Effector memory CD8-positive, alpha-beta T cell (primary cell): ENCODE measurements around the gene ZFAND3.

Experiments
- ATAC-seq: fragments of 150-1000 bp; cut with Tn5 transposase; replicated peaks from 2 replicates; pipeline ENCODE4 v1.10.0; 2021; ENCODE audit warnings: mild to moderate bottlenecking, moderate library complexity
- DNase-seq, 3 experiments: peaks; one replicate each; pipeline ENCODE4 v3.0.0; 2021
- H3K27ac Mint-ChIP-seq, 2 donors: one replicate each; pipeline ENCODE4 v1.8.0; 2022; ENCODE audit warnings: mild to moderate bottlenecking in 2 of 2, mixed read lengths in 2 of 2, moderate library complexity in 2 of 2
- H3K27me3 Mint-ChIP-seq, 2 donors: one replicate each; pipeline ENCODE4 v1.8.0; 2022; ENCODE audit warnings: mixed read lengths in 2 of 2
- H3K36me3 Mint-ChIP-seq: one replicate; pipeline ENCODE4 v1.8.0; 2022; ENCODE audit warnings: mild to moderate bottlenecking, moderate library complexity, mixed read lengths; ENCODE audit not compliant: insufficient read depth
- H3K4me1 Mint-ChIP-seq, 2 donors: one replicate each; pipeline ENCODE4 v1.8.0; 2022; ENCODE audit warnings: low read depth in 2 of 2, mixed read lengths in 2 of 2
- H3K4me3 Mint-ChIP-seq, 2 donors: one replicate each; pipeline ENCODE4 v1.8.0; 2022; ENCODE audit warnings: mild to moderate bottlenecking in 2 of 2, mixed read lengths in 2 of 2, moderate library complexity in 2 of 2
- H3K9me3 Mint-ChIP-seq, 2 donors: one replicate each; pipeline ENCODE4 v1.8.0; 2022; ENCODE audit warnings: mixed read lengths in 2 of 2

Gene ZFAND3

GRCh38 chr6:37979392-37980221 lies 160.1 kb downstream of the ZFAND3 start:
- Mint-ChIP-seq H3K9me3 (no peaks in the 10 kb centered on the region), H3K36me3 (no peaks in the 10 kb centered on the region), H3K27ac (peak overlapping the region in 1 of 2 donors; percentile 62), H3K4me1 (peaks cover 36 to 66% of the 10 kb centered on the region in 2 donors), H3K4me3 (no peak overlapping the region), H3K27me3 (no peaks in the 10 kb centered on the region)
- DNase-seq (no peak), ATAC-seq (no peak)

GRCh38 chr6:37980222-37980595 lies 160.7 kb downstream of the ZFAND3 start:
- Mint-ChIP-seq H3K9me3 (no peaks in the 10 kb centered on the region), H3K27me3 (no peaks in the 10 kb centered on the region), H3K36me3 (no peaks in the 10 kb centered on the region), H3K27ac (peak overlapping the region in 1 of 2 donors; percentile 62), H3K4me1 (peaks cover 36 to 70% of the 10 kb centered on the region in 2 donors), H3K4me3 (no peak overlapping the region)
- no peak for DNase-seq
- no peak for ATAC-seq

- Mint-ChIP-seq H3K4me3 (no peak overlapping the region), H3K9me3 (no peaks in the 10 kb centered on the region), H3K27ac (no peak overlapping the region), H3K4me1 (peaks cover 42 to 75% of the 10 kb centered on the region in 2 donors), H3K36me3 (peaks cover 3% of the 10 kb centered on the region), H3K27me3 (no peaks in the 10 kb centered on the region)
- ATAC-seq (no peak), DNase-seq (no peak)
Measured at GRCh38 chr6:37981626-37982025, 162.1 kb downstream of the ZFAND3 start.

DNA sequence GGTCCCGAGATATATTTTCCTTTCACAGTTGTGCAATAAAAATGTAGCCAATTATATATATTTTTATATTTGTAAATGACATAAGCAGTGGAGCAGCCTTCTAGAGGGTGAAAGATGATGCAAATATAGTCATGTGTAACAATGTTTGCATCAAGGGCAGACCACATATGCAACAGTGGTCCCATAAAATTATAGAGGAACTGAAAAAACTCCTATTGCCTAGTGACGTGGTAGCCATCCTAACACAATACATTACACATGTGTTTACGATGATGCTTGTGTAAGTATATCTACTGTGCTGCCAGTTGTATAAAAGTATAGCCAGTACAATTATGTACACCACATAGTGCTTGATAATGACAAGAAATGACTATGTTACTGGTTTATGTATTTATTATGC lies 162.8 kb downstream of the ZFAND3 start:
- Mint-ChIP-seq H3K4me1 (peaks cover 44 to 78% of the 10 kb centered on the region in 2 donors), H3K9me3 (no peaks in the 10 kb centered on the region), H3K4me3 (no peak overlapping the region), H3K36me3 (peaks cover 3% of the 10 kb centered on the region), H3K27ac (no peak overlapping the region), H3K27me3 (no peaks in the 10 kb centered on the region)
- ATAC-seq (no peak), DNase-seq (no peak)

DNA sequence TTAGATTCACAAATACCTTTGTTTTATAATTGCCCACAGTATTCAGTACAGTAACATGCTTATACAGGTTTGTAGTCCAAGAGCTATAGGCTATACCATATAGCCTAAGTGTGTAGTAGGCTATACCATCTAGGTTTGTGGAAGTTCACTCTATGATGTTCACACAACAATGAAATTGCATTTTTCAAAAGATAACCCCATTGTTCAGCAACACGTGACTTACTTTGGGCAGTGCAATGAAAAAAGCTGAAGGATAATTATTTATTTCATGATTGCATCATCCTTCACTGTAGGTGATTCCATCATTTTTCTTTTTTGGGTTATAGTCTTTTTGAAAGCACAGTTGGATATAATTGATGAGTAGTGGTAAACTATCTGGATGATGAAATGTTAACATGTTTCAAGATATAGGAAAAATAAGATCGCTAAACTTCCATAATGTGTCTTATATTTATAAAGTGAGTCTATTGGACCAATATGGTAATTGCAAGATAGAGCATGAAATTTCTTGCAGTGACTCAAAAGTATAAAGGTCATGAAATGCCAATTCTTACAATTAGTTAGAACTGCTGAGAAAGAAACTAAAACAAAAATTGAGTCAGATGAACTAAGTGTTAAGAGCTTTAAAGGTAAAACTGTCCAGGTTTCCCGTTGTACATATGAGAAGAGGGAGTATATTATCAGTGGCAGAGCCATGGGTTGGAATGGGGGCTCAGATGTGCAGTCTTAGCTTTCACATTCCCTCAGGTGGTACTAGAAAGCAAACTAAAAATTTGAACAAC lies 164.4 kb downstream of the ZFAND3 start:
- Mint-ChIP-seq H3K9me3 (no peaks in the 10 kb centered on the region), H3K4me1 (peaks cover 39 to 77% of the 10 kb centered on the region in 2 donors), H3K27me3 (no peaks in the 10 kb centered on the region), H3K4me3 (no peak overlapping the region), H3K36me3 (peaks cover 3% of the 10 kb centered on the region), H3K27ac (peak overlapping the region in 1 of 2 donors; percentile 66)
- no peak for DNase-seq
- ATAC-seq: no peak

DNA sequence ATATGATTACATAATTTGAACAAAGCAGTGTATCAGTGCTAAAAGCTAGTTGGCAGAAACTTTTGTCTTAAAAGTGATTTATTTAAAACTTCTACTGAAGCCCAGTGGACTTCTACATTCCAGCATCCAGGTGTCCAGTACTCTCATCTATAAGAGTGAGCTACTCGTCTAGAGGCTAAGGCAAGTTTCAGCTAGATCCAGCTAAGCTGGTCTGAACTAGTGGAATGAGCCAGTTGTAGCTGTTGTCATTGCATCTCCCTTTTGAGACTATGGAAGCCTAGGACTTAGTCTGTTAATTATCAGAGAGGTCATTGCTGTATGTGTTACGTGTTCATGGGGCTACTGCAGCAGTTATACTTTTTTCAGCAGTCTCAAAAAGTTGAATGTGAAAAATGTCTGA lies 165.1 kb downstream of the ZFAND3 start:
- Mint-ChIP-seq H3K4me1 (peaks cover 37 to 76% of the 10 kb centered on the region in 2 donors), H3K27me3 (no peaks in the 10 kb centered on the region), H3K27ac (peak overlapping the region in 1 of 2 donors; percentile 66), H3K36me3 (peaks cover 3% of the 10 kb centered on the region), H3K4me3 (no peak overlapping the region), H3K9me3 (no peaks in the 10 kb centered on the region)
- ATAC-seq (no peak), DNase-seq (no peak)

DNA sequence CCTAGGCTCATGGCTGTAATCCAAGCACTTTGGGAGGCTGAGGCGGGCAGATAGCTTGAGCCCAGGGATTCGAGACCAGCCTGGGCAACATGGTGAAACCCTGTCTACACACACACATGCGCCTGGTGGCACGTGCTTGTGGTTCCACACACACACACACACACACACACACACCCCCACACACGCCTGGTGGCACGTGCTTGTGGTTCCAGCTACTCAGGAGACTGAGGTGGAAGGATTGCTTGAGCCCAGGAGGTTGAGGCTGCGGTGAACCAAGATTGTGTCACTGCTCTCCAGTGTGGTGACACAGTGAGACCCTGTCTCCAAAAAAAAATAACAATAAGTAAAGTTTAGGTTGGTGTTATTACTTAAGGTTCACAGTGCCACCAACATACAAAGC lies 165.8 kb downstream of the ZFAND3 start:
- H3K27ac Mint-ChIP-seq: peak overlapping the region in 1 of 2 donors; percentile 64
- H3K27me3 Mint-ChIP-seq: no peaks in the 10 kb centered on the region
- no peaks in the 10 kb centered on the region for H3K9me3 Mint-ChIP-seq
- H3K4me1 Mint-ChIP-seq: peaks cover 32 to 76% of the 10 kb centered on the region in 2 donors
- ATAC-seq: peak; percentile 78
- DNase-seq: peak in 2 of 3 experiments; percentile 2 to 5
- H3K36me3 Mint-ChIP-seq: peaks cover 3% of the 10 kb centered on the region
- no peak overlapping the region for H3K4me3 Mint-ChIP-seq

GRCh38 chr6:37987018-37987417 lies 167.5 kb downstream of the ZFAND3 start:
- H3K27me3 Mint-ChIP-seq: no peaks in the 10 kb centered on the region
- peaks cover 3% of the 10 kb centered on the region for H3K36me3 Mint-ChIP-seq
- no peak for DNase-seq
- H3K4me3 Mint-ChIP-seq: no peak overlapping the region
- H3K9me3 Mint-ChIP-seq: no peaks in the 10 kb centered on the region
- no peak for ATAC-seq
- peaks cover 28 to 65% of the 10 kb centered on the region in 2 donors for H3K4me1 Mint-ChIP-seq
- H3K27ac Mint-ChIP-seq: peak overlapping the region in 1 of 2 donors; percentile 44

DNA sequence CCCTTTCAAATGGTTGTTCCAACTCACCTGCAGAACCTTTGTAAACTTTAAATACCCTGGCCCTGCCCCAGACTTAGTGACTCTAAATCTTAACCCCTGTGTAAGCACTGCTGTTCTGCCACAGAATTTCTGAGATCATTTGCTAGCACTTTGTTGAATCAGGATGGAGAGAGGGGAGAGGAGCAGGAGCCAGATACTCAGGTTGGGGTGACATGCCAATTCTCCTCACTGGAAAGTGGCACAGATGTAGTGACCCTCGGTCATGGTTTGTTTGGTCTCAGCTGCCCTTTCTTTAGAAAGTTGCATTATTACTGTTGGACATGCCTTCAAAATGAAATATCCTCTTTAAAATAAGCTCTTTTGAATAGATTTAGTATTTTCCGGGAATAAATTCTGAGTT lies 168.0 kb downstream of the ZFAND3 start:
- peaks cover 29 to 68% of the 10 kb centered on the region in 2 donors for H3K4me1 Mint-ChIP-seq
- H3K4me3 Mint-ChIP-seq: no peak overlapping the region
- ATAC-seq: no peak
- no peaks in the 10 kb centered on the region for H3K9me3 Mint-ChIP-seq
- no peak overlapping the region for H3K27ac Mint-ChIP-seq
- H3K27me3 Mint-ChIP-seq: no peaks in the 10 kb centered on the region
- H3K36me3 Mint-ChIP-seq: peaks cover 3% of the 10 kb centered on the region
- DNase-seq: no peak

- ATAC-seq: no peak
- no peak for DNase-seq
- H3K4me3 Mint-ChIP-seq: no peak overlapping the region
- peaks cover 32 to 71% of the 10 kb centered on the region in 2 donors for H3K4me1 Mint-ChIP-seq
- peaks cover 3% of the 10 kb centered on the region for H3K36me3 Mint-ChIP-seq
- H3K27ac Mint-ChIP-seq: no peak overlapping the region
- H3K27me3 Mint-ChIP-seq: no peaks in the 10 kb centered on the region
- no peaks in the 10 kb centered on the region for H3K9me3 Mint-ChIP-seq
Measured at GRCh38 chr6:37988127-37988526, 168.6 kb downstream of the ZFAND3 start.

DNA sequence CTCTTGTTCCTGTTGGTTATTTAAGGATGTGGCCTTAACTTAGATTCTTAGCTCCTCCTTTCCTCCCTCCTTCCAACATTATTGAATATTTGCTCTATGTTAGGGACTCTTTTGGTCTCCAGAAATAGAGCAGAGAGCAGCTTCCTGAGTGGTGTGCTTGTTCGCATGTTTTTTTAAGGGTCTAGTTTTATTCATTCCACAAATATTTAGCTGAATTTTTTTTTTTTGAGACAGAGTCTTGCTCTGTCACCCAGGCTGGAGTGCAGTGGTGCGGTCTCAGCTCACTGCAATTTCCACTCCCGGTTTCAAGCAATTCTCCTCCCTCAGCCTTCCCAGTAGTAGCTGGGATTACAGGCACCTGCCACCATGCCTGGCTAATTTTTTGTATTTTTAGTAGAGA lies 169.2 kb downstream of the ZFAND3 start:
- DNase-seq: no peak
- no peaks in the 10 kb centered on the region for H3K27me3 Mint-ChIP-seq
- no peaks in the 10 kb centered on the region for H3K9me3 Mint-ChIP-seq
- peaks cover 30 to 66% of the 10 kb centered on the region in 2 donors for H3K4me1 Mint-ChIP-seq
- no peak overlapping the region for H3K27ac Mint-ChIP-seq
- peaks cover 3% of the 10 kb centered on the region for H3K36me3 Mint-ChIP-seq
- H3K4me3 Mint-ChIP-seq: no peak overlapping the region
- ATAC-seq: no peak

- DNase-seq: no peak
- H3K27ac Mint-ChIP-seq: no peak overlapping the region
- no peak overlapping the region for H3K4me3 Mint-ChIP-seq
- ATAC-seq: no peak
- H3K9me3 Mint-ChIP-seq: no peaks in the 10 kb centered on the region
- no peaks in the 10 kb centered on the region for H3K36me3 Mint-ChIP-seq
- peaks cover 28 to 56% of the 10 kb centered on the region in 2 donors for H3K4me1 Mint-ChIP-seq
- H3K27me3 Mint-ChIP-seq: no peaks in the 10 kb centered on the region
Measured at GRCh38 chr6:37990762-37991525, 171.4 kb downstream of the ZFAND3 start.

DNA sequence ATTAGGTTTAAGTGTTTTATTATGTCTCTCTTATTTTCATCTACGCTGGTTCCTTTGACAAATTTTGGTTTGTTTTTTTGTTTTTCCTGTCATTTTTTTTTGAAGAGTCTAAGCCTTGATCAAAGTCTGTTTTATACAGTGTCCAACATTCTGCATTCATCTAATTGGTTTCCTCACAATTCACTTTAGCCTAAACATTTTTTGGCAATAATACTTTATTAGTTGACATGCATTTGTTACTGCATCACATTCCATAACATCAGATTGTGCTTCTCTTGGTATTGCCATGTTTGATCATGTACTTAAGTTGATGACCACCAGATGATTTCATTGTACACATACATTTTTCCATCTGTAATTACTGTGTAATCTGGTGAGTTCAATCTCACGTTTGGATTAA lies 173.2 kb downstream of the ZFAND3 start:
- ATAC-seq: no peak
- no peak overlapping the region for H3K27ac Mint-ChIP-seq
- DNase-seq: no peak
- no peaks in the 10 kb centered on the region for H3K9me3 Mint-ChIP-seq
- H3K27me3 Mint-ChIP-seq: no peaks in the 10 kb centered on the region
- H3K4me3 Mint-ChIP-seq: no peak overlapping the region
- H3K36me3 Mint-ChIP-seq: no peaks in the 10 kb centered on the region
- H3K4me1 Mint-ChIP-seq: peaks cover 26 to 49% of the 10 kb centered on the region in 2 donors
